Measurements from ENCODE around the gene ARID1B. TPM values are rescaled to one million over a fixed set of nuclear protein-coding genes. Genes with fewer than 3 reads are reported as not detected.

Gene ARID1B
- total RNA-seq, 2 experiments from 2014 or later = 90.1 to 164 TPM

DNA sequence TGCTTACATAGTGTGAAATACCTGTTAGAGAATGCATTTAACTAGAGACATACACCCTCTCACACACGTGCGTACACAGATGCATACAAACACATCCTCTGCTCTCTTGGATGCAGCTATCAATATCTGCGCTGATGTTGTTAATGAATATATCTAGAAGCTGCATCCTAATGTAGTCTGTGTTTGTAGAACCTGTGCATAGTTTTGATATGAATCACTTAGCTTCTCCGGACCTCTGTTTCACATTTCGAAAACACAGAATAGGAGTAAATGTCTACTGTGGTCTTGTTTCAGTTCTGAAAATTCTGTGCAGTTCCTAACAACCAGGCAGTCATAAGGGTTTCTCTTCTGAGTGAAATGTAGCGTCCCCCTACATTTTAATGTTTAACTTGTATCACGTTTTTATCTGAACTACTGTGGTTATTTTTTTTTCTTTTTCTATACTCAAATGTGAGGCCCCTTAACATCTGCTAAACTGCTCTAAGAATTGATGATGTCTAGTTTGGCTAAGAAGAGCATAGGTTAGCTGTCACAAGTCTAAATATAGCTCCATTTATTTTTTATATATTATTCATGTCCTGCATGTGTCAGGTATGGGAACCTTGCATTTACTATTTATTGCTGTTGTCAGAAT, 291.6 kb downstream of the ARID1B start:
- intact Hi-C loops (cut with micrococcal nuclease; ENCODE audit: unreplicated experiment) = no loop called here
- BruUV-seq (replicated peaks) = no TSS peak
- Histone ChIP-seq H3K79me2 (ENCODE audit: insufficient read depth, low read depth, low read length) (peaks cover 21% of the 10 kb centered on the region; the same call in 1 of the 2 replicates), H3K4me2 (ENCODE audit: low read length) (peak overlapping the region; percentile 34), H3K27ac (ENCODE audit: low read depth, low read length, poor library complexity, severe bottlenecking) (no peak overlapping the region), H3K9me3 (ENCODE audit: low read length) (no peaks in the 10 kb centered on the region), H3K9me2 (ENCODE audit: insufficient read depth, low read length) (no peaks in the 10 kb centered on the region), H3K4me3 (ENCODE audit: low read depth, low read length, poor library complexity, severe bottlenecking) (no peak overlapping the region), H3K36me3 (ENCODE audit: insufficient read depth, low read length) (peaks cover 5% of the 10 kb centered on the region), H2AFZ (ENCODE audit: low read length) (no peak overlapping the region), H4K20me1 (ENCODE audit: insufficient read depth, low read length) (peaks cover 7% of the 10 kb centered on the region; the same call in 1 of the 2 replicates), H3K4me1 (ENCODE audit: insufficient read depth, low read length, poor library complexity, severe bottlenecking) (peaks cover 66% of the 10 kb centered on the region)
- no peak for DNase-seq (ENCODE audit: low spot score)
- ChIA-PET CTCF (ENCODE audit: unreplicated experiment) (no interaction called here), POLR2A (interaction anchor here (0.5 to 2.8 kb wide), 7 partner anchors 8 to 391 kb away, joined by 3 to 20 read pairs (median 3); no protein-coding TSS in a partner anchor)
- no peak for TF ChIP-seq EZH2phosphoT487 (IDR thresholded peaks at IDR 0.05; ENCODE audit: borderline replicate concordance, low read depth, low read length)
- TF ChIP-seq, protein P1, sequence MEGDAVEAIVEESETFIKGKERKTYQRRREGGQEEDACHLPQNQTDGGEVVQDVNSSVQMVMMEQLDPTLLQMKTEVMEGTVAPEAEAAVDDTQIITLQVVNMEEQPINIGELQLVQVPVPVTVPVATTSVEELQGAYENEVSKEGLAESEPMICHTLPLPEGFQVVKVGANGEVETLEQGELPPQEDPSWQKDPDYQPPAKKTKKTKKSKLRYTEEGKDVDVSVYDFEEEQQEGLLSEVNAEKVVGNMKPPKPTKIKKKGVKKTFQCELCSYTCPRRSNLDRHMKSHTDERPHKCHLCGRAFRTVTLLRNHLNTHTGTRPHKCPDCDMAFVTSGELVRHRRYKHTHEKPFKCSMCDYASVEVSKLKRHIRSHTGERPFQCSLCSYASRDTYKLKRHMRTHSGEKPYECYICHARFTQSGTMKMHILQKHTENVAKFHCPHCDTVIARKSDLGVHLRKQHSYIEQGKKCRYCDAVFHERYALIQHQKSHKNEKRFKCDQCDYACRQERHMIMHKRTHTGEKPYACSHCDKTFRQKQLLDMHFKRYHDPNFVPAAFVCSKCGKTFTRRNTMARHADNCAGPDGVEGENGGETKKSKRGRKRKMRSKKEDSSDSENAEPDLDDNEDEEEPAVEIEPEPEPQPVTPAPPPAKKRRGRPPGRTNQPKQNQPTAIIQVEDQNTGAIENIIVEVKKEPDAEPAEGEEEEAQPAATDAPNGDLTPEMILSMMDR (conservative IDR thresholded peaks at IDR 0.05; ENCODE audit: low read length) = no peak

DNA sequence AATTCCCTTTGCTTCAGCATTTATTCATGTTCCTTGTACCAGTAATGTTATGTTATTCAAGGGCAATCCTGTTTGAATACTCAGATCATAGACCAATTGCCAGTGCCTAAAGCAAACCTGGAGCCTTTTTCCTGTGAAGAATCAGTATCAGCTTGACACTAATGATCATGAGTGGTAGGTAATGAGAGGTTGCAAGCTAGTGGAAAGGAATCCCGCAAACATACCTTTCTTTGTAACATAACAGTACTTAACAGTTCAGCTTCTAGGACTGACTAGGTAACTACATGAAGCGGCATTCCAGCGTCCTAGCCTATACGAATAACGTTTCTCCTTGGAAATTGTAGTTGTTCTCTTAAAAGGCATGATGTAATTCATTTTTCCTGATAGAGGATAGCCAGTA, 292.4 kb downstream of the ARID1B start:
- Histone ChIP-seq H2AFZ (ENCODE audit: low read length) (no peak overlapping the region), H3K9me2 (ENCODE audit: insufficient read depth, low read length) (no peaks in the 10 kb centered on the region), H3K27ac (ENCODE audit: low read depth, low read length, poor library complexity, severe bottlenecking) (no peak overlapping the region), H3K36me3 (ENCODE audit: insufficient read depth, low read length) (peaks cover 8% of the 10 kb centered on the region), H3K9me3 (ENCODE audit: low read length) (no peaks in the 10 kb centered on the region), H3K79me2 (ENCODE audit: insufficient read depth, low read depth, low read length) (peaks cover 21% of the 10 kb centered on the region; the same call in 1 of the 2 replicates), H3K4me2 (ENCODE audit: low read length) (no peak overlapping the region), H3K4me1 (ENCODE audit: insufficient read depth, low read length, poor library complexity, severe bottlenecking) (peaks cover 63% of the 10 kb centered on the region), H4K20me1 (ENCODE audit: insufficient read depth, low read length) (peaks cover 7% of the 10 kb centered on the region; the same call in 1 of the 2 replicates), H3K4me3 (ENCODE audit: low read depth, low read length, poor library complexity, severe bottlenecking) (no peak overlapping the region)
- DNase-seq (ENCODE audit: low spot score) = no peak
- intact Hi-C loops (cut with micrococcal nuclease; ENCODE audit: unreplicated experiment) = no loop called here
- TF ChIP-seq EZH2phosphoT487 (IDR thresholded peaks at IDR 0.05; ENCODE audit: borderline replicate concordance, low read depth, low read length) = no peak
- TF ChIP-seq, protein P1 (conservative IDR thresholded peaks at IDR 0.05; ENCODE audit: low read length) = no peak
- ChIA-PET CTCF (ENCODE audit: unreplicated experiment) (interaction anchor here (0.6 kb wide), 1 partner anchor 1078 kb away, joined by 4 read pairs; no protein-coding TSS in a partner anchor), POLR2A (interaction anchor here (0.5 to 2.8 kb wide), 12 partner anchors 9 to 392 kb away, joined by 3 to 20 read pairs (median 4); no protein-coding TSS in a partner anchor)
- BruUV-seq (replicated peaks) = no TSS peak

All from OCI-LY7 (cell line).